AG04449 (cell line): ENCODE measurements around the gene IL1RN.

ENCODE experiments used
- CTCF ChIA-PET: fragments of 350-600 bp; formaldehyde crosslinking; extraction: SDS; loops from one replicate; lab custom pipeline; 2021; ENCODE audit warnings: antibody characterized with exemption; lab: Yijun Ruan, JAX
- POLR2A ChIA-PET: fragments of 400-600, 350-600 bp; formaldehyde crosslinking; extraction: SDS; loops from one replicate; lab custom pipeline; 2020; ENCODE audit warnings: antibody characterized with exemption, inconsistent platforms; lab: Yijun Ruan, JAX
- DNase-seq: peaks from one replicate; pipeline ENCODE4 v3.0.0-alpha.2; 2010; ENCODE audit warnings: low read depth, low spot score
- H3K4me3 ChIP-seq: 2 replicates; pipeline ENCODE4 v1.5.1; 2011; ENCODE audit warnings: low read depth, mild to moderate bottlenecking, control low read depth, low read length
- TF ChIP-seq, protein P1 (sequence below): IDR thresholded peaks from one replicate; pipeline ENCODE4 v1.5.1; 2011; ENCODE audit warnings: mild to moderate bottlenecking, moderate library complexity, low read length, control low read depth, inconsistent platforms; ENCODE audit not compliant: insufficient read depth; ENCODE audit errors: missing control alignments

Gene IL1RN

DNA sequence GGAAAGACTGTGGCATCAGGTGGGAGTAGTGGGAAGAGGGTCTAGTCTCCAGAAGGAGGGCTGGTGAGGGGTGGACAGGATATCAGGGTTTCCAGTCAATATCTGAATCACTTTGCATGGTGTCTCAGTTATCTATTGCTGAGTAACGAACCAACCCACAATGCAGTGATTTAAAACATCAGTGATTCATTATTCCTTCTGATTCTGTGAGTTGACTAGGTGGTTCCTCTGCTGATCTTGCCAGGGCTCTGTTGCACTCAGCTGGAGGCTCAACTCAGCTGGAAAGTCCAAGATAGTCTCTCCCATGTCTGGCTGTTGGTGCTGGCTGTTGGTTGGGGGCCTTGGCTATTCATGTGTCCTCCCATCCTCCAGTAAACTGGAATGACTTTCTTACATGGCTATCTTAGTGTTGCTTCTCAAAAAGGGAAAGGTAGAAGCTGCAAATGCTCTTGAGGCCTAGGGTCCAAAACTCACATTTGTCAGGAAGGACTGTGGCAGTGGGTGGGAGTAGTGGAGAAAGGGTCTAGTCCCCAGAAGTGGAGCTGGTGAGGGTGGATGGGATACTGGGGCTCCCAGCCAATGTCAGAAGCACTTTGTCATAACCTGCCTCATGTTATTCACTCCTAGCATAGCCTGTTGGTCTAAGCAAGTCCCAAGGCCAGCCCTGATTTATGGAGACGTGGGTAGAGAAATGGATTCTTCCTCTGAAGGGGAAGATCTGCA, 45.7 kb upstream of the IL1RN start:
- ChIA-PET POLR2A (no interaction called here), CTCF (interaction anchor here (1.3 to 7.3 kb wide), 2 partner anchors 12 to 55 kb away, joined by 3 to 44 read pairs; no protein-coding TSS in a partner anchor)
- TF ChIP-seq, protein P1, sequence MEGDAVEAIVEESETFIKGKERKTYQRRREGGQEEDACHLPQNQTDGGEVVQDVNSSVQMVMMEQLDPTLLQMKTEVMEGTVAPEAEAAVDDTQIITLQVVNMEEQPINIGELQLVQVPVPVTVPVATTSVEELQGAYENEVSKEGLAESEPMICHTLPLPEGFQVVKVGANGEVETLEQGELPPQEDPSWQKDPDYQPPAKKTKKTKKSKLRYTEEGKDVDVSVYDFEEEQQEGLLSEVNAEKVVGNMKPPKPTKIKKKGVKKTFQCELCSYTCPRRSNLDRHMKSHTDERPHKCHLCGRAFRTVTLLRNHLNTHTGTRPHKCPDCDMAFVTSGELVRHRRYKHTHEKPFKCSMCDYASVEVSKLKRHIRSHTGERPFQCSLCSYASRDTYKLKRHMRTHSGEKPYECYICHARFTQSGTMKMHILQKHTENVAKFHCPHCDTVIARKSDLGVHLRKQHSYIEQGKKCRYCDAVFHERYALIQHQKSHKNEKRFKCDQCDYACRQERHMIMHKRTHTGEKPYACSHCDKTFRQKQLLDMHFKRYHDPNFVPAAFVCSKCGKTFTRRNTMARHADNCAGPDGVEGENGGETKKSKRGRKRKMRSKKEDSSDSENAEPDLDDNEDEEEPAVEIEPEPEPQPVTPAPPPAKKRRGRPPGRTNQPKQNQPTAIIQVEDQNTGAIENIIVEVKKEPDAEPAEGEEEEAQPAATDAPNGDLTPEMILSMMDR = no peak
- no peak for DNase-seq
- H3K4me3 ChIP-seq = no peak overlapping the region

DNA sequence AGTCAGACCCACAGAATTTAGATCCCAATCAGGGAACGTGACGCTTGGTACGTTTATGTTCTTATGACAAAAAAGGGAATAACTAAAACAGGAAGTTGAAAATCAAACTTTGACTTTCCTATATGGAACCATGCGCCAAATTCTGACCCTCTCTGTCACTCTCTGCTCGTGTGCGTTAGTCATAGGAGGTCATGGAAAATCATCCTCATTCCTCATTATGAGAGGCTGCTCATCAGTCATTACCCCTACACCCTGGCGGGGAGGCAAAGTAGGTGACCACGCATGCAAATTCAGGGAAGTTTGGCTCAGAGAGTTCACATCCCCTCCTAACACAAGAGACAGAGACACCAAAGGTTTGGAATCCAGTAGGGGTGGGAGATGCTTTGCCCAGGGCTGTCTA, 44.1 kb upstream of the IL1RN start:
- no peak overlapping the region for H3K4me3 ChIP-seq
- CTCF ChIA-PET = interaction anchor here (1.2 to 7.3 kb wide), 3 partner anchors 39 to 116 kb away, joined by 4 to 44 read pairs (median 6); no protein-coding TSS in a partner anchor
- no peak for DNase-seq
- POLR2A ChIA-PET = no interaction called here
- TF ChIP-seq, protein P1 = no peak

DNA sequence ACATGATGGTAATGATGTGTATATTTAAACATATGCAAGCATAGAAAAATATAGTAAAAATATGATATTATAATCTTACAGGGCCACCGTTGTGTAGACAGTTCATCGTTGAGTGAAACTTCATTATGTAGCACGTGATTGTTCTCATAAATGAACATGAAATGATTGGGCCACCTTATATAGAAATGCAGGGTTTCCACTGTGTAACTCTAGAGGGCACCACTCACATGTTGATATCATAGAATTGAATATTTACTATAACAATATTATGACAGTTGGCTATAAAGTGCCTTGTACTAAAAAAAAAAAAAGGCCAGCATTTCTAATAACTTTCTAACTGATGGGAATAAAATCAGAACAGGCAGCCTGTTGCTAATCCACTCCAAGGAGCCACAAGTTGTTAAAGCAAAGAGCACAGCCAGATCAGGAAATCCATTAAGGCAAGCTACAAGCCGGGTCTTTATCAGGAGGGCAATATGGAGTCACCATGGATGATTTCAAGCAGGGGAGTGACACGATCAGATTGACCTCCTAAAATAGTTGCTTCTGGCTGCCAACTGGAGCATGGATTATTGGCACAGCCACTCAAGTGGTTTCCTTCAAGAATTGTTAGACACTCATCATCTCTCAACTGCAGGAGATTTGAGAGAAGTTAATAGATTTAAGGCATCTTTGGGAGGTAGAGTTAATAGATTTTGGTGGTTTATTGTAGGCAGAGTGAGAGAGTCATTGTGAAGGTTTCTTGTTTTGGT, 43.0 kb upstream of the IL1RN start:
- no peak for DNase-seq
- no peak overlapping the region for H3K4me3 ChIP-seq
- POLR2A ChIA-PET = no interaction called here
- TF ChIP-seq, protein P1 = peak; percentile 7
- CTCF ChIA-PET = interaction anchor here (1.0 to 1.6 kb wide), 5 partner anchors 20 to 305 kb away, joined by 4 to 6 read pairs (median 5); no protein-coding TSS in a partner anchor

DNA sequence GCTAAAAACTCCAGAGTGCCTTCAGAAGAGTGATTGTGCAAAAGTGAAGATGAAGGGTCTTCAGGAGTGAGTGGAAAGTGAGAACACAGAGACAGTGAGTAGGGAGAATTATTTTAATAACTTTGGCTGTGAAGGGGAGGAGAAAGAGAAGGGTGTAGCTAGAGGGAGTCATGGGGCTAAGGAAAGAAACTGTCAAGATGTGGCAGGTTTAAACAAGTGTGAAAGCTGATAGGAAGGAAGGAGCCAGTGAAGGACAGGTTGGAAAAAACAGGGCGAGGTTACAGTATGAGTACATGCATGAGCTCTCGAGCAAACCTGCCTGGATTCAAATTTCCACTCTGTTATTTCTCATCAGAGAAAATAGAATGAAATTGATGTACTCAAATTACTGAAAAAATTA, 41.9 kb upstream of the IL1RN start:
- ChIA-PET POLR2A (no interaction called here), CTCF (interaction anchor here (0.9 to 1.6 kb wide), 4 partner anchors 19 to 285 kb away, joined by 3 to 6 read pairs (median 4); no protein-coding TSS in a partner anchor)
- H3K4me3 ChIP-seq = no peak overlapping the region
- DNase-seq = no peak
- TF ChIP-seq, protein P1 = no peak

DNA sequence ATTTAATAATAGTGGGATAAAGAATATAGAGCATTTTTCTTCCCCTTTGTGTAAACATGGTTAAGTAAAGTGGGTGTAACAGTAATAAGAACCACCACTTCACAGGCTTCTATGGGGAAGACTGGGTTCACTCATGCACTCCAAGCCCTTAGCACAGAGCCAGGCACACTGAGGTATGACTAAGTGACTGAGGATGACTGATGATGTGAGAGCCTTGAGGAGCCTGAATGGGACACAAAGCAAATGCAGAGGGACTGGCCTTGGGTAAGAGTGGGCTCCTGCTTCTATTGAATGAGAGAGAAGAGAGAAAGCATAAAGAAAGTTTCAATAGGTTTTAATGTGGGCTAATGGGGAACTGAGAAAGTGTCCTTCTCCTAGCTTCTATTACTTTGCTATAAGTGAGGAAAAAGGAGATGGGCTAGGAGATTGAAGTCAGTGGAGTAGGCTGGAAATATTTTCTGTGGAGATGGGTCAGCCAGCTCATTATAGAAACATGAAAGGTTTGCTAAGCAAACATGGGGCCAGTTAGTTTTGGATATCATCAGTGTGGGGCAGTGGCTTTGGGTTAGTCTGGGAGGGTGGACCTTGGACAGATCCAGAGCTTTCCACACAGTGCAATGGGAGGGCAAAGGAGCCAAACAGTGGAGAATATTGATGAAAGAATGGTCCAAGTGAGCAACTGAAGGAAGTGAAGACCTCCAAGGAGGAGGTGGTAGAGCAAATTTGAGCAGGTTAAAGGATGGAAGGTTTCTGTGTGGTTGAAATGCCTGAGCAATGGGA, 39.0 kb upstream of the IL1RN start:
- TF ChIP-seq, protein P1 = no peak
- no peak overlapping the region for H3K4me3 ChIP-seq
- CTCF ChIA-PET = interaction anchor here (1.1 to 3.1 kb wide), 4 partner anchors 8 to 116 kb away, joined by 3 to 15 read pairs (median 4); no protein-coding TSS in a partner anchor
- POLR2A ChIA-PET = no interaction called here
- DNase-seq = no peak
